Measurements from ENCODE around the gene ENKD1.

ENKD1 gene

DNA sequence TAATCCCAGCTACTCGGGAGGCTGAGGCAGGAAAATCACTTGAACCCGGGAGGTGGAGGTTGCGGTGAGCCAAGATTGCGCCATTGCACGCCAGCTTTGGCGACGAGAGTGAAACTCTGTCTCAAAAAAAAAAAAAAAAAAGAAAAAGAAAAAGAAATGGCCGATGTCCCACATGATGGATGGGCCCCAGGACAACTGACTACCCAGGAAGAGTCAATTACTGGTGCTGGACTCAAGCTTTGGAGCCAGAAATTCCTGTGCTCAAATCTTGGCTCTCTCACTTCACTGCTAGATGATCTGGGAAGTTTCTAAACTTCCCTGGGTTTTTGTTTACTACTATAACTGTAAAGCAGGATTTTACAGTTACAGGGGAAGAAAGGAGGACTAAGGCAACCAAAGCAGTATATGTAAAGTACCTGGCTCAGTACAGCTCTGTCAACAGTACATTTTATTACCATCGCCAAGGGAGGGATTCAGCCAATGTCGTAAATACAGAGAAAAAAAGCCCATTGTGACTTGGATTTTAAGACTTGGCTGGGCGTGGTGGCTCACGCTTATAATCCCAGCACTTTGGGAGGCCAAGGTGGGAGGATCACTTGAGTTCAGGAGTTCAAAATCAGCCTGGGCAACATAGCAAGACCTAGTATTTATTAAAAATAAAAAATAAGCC, 11.9 kb upstream of the ENKD1 start:
- no peak for DNase-seq

GRCh38 chr16:67677712-67678111, 11.2 kb upstream of the ENKD1 start:
- no peak for DNase-seq

DNA sequence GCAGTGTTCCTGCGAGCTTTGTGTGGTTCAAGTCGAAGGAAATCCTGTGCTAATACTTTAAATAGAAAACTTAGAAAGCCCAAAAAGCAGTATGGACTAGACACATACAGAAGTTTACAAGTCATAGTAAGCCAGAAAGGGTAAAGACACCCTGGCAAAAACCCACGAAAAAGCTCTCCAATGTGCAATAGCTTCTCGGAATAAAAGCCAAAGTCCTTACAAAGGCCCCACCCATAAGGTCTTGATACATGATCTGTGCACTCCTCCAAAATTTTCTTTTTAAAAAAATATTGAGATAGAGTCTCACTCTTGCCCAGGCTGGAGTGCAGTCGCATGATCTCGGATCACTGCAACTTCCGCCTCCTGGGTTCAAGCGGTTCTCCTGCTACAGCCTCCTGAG, 10.4 kb upstream of the ENKD1 start:
- DNase-seq: no peak

GRCh38 chr16:67676516-67676915, 10.0 kb upstream of the ENKD1 start:
- no peak for DNase-seq

- DNase-seq: no peak
These were observed 9.4 kb upstream of the ENKD1 start for GRCh38 chr16:67675999-67676398.

GRCh38 chr16:67675579-67675935, 9.0 kb upstream of the ENKD1 start:
- no peak for DNase-seq

GRCh38 chr16:67674851-67675578, 8.5 kb upstream of the ENKD1 start:
- no peak for DNase-seq

- DNase-seq: no peak
These were observed 7.4 kb upstream of the ENKD1 start for GRCh38 chr16:67673712-67674580.

GRCh38 chr16:67672739-67673662, 6.5 kb upstream of the ENKD1 start:
- no peak for DNase-seq

GRCh38 chr16:67672306-67672705, 5.8 kb upstream of the ENKD1 start:
- DNase-seq: no peak

- no peak for DNase-seq
These were observed 3.0 kb upstream of the ENKD1 start for GRCh38 chr16:67669499-67670101.

DNA sequence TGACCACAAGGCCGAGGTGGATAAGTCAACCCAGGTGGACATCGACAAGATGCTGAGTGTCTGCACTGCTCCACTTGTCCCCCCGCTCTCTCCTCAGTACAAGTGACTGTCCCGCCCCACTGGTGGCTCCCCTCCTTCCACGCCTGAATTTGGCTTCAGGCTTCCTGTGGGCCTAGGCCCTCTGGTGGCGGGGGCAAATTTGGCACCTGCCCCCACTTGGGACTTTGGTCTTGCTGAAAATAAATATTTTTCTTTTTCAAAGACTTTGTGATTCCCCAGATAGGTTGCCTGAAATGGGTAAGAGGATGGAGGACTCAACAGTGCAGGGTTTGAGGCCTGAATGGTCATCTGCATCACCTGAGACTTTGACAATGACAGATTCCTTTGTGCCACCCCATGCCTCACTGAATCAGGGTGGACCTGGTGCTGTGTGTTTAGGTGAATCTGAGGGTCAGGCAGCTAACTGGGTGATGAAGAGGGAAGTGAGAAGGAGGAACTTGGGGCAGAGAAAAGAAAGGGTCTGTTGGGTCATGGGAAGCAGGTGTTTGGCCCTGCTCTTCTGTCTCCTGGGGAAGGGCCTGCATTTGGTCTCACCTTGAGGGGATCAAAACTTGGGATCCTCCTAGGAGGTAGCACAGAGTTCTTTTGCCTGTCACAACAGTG, 2.1 kb upstream of the ENKD1 start:
- DNase-seq: peak; percentile 32

DNA sequence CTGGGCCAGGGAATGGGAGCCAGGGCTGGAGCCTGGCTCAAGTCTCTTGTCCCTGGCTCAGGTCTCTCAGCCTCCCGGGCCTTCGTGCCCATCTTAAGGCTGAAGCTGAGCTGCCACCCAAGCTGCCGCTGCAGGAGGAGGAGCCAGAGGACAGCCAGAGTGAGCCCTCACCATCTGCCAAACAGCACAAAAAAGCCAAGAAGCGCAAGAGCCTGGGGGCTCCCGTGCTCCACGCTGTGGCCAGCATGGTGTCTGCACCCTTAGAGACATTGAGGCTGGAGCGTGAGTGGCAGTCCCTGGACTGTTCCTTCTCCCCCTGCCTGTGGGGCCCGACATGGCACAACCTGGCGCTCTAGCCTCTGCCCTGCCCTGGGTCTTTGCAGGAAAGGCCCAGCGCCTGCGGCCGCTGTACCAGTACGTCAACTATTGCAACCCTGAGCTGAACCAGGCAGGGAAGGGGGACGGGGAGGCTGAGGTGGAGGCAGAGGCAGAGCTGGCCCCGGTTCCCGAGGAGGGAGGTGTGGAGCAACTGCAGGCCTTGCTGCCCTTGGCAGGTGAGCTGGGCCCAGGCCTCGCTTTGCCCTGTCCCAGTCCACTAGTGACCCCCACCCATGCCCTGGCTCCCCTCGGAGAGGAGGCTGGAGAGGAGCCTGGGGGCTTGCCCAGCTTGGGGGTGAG, 1.4 kb upstream of the ENKD1 start:
- peak; percentile 87 for DNase-seq

DNA sequence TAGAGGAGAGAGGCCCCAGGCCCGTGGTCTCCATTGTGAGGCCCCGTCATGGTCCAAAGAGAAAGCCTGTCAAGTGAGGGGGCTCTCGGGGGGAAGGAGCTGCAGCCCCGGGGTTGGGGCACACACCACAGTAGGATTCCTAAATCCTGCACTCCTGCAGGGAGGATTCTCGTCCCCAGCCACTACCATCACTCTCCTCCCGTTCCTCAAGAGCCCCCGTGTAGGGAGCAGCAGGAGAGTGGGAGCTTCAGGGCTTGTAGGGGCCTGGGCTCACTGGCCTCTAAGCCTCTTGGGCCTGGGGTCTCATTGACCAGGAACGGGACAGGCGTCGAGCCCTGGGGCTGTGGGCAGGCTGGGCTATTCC, 885 bp upstream of the ENKD1 start:
- no peak for DNase-seq

- no peak for DNase-seq
These were observed 458 bp downstream of the ENKD1 start for GRCh38 chr16:67666032-67666551.

DNA sequence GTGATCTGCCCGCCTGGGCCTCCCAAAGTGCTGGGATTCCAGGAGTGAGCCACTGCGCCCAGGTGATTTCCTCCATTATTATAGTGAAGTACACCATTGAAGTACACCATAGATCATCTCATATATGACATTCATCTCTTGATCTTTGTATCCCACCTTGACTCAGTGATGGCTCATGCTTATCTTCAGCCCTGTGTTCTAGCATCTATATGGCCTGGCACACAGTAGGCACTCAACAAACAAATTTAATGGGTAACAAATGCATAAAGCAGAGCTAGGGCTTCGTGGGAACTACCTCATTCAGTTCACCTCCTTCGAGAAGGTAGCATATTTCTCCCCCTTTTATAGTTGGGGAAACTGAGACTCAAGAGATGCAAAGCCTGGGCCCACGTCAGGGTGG, 952 bp downstream of the ENKD1 start:
- DNase-seq: no peak

- DNase-seq: no peak
These were observed 1.7 kb downstream of the ENKD1 start for GRCh38 chr16:67664871-67665270.

- DNase-seq: no peak
These were observed 2.3 kb downstream of the ENKD1 start for GRCh38 chr16:67664258-67664657.

DNA sequence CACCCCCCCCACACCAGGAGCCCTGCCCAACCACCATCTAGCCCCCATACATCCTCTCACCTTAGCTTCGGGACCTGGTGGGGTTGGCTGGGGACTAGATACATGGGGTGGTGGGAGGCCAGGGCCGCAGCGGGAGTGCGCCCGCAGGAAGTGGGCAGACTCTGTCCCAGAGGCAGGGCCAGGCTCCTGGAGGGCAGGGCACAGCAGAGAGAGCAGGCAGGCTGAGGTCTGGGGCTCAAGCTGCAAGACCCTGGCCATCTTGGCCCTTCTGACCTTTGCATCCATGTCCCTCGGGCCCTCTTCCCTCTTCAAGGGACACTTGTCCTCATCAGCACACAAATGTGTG, 2.7 kb downstream of the ENKD1 start:
- no peak for DNase-seq

DNA sequence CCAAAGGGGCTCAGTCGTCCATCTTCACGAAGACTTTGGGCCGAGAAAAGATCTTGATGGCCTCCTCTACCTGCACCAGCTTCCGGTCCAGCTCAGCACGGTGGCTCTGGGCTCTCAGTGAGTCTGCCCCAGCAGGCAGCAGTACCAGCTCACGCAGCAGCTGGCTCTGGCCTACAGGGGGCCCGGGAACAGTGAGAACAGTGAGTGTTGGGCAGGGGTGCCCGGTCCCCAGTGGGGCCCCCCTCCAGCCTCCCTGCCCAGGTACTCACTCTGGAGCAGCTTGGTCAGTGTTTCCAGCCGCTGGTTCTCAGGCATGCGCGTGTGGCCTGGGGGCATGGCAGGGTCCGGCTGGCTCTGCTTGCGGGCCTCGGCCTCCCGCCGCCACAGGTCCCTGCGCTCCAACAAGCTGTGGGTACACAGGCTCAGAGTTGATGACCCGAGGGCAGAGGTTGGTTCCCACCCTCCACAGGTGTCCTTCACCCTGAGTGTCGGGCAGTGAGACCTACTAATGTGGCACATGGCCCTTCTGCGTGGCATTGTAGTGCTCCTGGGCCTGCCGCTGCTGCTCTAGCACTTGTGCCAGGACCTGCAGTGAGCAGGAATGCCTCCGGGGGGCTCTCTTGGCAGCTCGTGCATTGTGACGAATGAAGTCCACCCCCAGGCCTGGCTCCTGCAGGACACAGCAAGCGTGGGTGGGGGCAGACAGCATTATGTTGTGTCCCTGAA, 3.2 kb downstream of the ENKD1 start:
- no peak for DNase-seq
